HepG2 (cell line): Measurements from ENCODE around the gene SMDT1.

ENCODE experiments used
- FOXA1 ChIP-seq, 2 experiments: fragments of 450-650 bp in 1 of 2; sonication (generic) in 1 of 2; formaldehyde crosslinking in 1 of 2; IDR thresholded peaks; 2 replicates each; pipeline versions ENCODE4 v1.4.0 to v1.6.1; 2016 to 2020; ENCODE audit warnings: missing genetic modification reagents in 1 of 2
- FOXK1 ChIP-seq: sonication (generic); formaldehyde crosslinking; IDR thresholded peaks from 2 replicates; pipeline ENCODE4 v1.4.0; 2020; ENCODE audit warnings: low read depth, missing genetic modification reagents, borderline replicate concordance
- GABPA ChIP-seq, 2 experiments: IDR thresholded peaks; 2 replicates each; pipeline ENCODE4 v1.6.1; 2011 to 2016; ENCODE audit warnings: low read depth in 2 of 2, low read length in 1 of 2, missing biosample characterization in 1 of 2, missing genetic modification characterization in 1 of 2
- NPAS2 ChIP-seq: sonication (generic); formaldehyde crosslinking; IDR thresholded peaks from 2 replicates; pipeline ENCODE4 v1.8.0; 2022; ENCODE audit warnings: mild to moderate bottlenecking, missing genetic modification reagents, borderline replicate concordance
- RXRA ChIP-seq: sonication (generic); formaldehyde crosslinking; IDR thresholded peaks from 2 replicates; pipeline ENCODE4 v1.5.1; 2020; ENCODE audit warnings: missing genetic modification reagents
- ZBTB8A ChIP-seq: sonication (generic); formaldehyde crosslinking; IDR thresholded peaks from 2 replicates; pipeline ENCODE4 v1.4.0; 2020; ENCODE audit warnings: mild to moderate bottlenecking, low read depth, missing genetic modification reagents, borderline replicate concordance
- TF ChIP-seq, protein P1 (sequence below): sonication (generic); formaldehyde crosslinking; IDR thresholded peaks from 2 replicates; pipeline ENCODE4 v1.4.0; 2020; ENCODE audit warnings: missing genetic modification reagents
- TF ChIP-seq, protein P2 (sequence below): sonication (generic); formaldehyde crosslinking; IDR thresholded peaks from 2 replicates; pipeline ENCODE4 v1.5.0; 2020; ENCODE audit warnings: mild to moderate bottlenecking, missing genetic modification reagents, moderate library complexity
- TF ChIP-seq, protein P3 (sequence below): IDR thresholded peaks from 2 replicates; pipeline ENCODE4 v1.6.1; 2012; ENCODE audit warnings: inconsistent platforms
- TF ChIP-seq, protein P4 (sequence below): IDR thresholded peaks from 2 replicates; pipeline ENCODE4 v1.6.1; 2018; ENCODE audit warnings: missing genetic modification reagents

DNA sequence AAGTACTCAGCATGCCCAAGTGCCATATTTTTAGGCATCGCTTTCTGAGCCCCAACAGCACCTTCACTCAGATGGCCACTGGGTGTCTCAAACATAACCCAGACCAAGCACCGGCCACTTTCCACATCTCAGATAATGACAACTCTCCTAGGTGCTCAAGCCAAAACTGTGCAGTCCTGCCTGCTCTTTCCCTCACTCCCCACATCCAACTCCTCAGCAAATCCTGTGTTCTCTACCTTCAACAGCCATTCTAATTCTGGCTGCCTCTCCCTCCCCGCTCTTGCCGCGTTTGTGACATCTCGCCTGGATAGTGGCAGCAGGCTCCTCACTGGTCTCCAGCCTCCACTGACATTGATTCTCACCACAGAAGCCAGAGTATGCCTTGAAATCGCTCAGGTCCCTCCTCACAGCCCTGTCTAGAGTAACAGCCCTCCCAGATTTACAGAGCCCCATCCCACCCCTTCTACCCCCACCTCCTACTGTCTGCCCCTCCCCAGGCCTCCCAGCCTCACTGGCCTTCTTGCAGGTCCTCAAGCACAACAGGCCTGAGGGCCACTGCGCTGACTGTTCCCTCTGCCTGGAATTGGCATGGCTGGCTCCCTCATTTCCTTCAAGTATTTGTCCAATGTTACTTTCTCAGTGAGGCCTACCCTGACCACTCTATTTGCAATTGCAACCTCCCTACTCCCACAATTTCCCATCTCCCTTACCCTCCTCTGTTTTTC lies 6.7 kb upstream of the SMDT1 start:
- TF ChIP-seq, protein P1, sequence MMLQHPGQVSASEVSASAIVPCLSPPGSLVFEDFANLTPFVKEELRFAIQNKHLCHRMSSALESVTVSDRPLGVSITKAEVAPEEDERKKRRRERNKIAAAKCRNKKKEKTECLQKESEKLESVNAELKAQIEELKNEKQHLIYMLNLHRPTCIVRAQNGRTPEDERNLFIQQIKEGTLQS (CRISPR knock-in tag), result no peak
- no peak for TF ChIP-seq NPAS2 (CRISPR knock-in tag)
- TF ChIP-seq RXRA (CRISPR knock-in tag), result no peak
- no peak for TF ChIP-seq FOXA1 (IDR thresholded peaks at IDR 0.05)
- no peak for TF ChIP-seq FOXA1 (CRISPR knock-in tag; IDR thresholded peaks at IDR 0.05)
- no peak for TF ChIP-seq GABPA (IDR thresholded peaks at IDR 0.05; ENCODE audit: low read depth, low read length)
- no peak for TF ChIP-seq GABPA (CRISPR knock-in tag; IDR thresholded peaks at IDR 0.05; ENCODE audit: low read depth)
- TF ChIP-seq, protein P2, sequence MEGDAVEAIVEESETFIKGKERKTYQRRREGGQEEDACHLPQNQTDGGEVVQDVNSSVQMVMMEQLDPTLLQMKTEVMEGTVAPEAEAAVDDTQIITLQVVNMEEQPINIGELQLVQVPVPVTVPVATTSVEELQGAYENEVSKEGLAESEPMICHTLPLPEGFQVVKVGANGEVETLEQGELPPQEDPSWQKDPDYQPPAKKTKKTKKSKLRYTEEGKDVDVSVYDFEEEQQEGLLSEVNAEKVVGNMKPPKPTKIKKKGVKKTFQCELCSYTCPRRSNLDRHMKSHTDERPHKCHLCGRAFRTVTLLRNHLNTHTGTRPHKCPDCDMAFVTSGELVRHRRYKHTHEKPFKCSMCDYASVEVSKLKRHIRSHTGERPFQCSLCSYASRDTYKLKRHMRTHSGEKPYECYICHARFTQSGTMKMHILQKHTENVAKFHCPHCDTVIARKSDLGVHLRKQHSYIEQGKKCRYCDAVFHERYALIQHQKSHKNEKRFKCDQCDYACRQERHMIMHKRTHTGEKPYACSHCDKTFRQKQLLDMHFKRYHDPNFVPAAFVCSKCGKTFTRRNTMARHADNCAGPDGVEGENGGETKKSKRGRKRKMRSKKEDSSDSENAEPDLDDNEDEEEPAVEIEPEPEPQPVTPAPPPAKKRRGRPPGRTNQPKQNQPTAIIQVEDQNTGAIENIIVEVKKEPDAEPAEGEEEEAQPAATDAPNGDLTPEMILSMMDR, result peak; percentile 24; the same call in 1 of the 2 replicates
- TF ChIP-seq, protein P3, sequence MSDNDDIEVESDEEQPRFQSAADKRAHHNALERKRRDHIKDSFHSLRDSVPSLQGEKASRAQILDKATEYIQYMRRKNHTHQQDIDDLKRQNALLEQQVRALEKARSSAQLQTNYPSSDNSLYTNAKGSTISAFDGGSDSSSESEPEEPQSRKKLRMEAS, result no peak
- TF ChIP-seq FOXK1 (CRISPR knock-in tag), result no peak
- TF ChIP-seq, protein P4, sequence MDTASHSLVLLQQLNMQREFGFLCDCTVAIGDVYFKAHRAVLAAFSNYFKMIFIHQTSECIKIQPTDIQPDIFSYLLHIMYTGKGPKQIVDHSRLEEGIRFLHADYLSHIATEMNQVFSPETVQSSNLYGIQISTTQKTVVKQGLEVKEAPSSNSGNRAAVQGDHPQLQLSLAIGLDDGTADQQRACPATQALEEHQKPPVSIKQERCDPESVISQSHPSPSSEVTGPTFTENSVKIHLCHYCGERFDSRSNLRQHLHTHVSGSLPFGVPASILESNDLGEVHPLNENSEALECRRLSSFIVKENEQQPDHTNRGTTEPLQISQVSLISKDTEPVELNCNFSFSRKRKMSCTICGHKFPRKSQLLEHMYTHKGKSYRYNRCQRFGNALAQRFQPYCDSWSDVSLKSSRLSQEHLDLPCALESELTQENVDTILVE (CRISPR knock-in tag), result no peak
- TF ChIP-seq ZBTB8A (CRISPR knock-in tag), result no peak
